ENCODE data around the gene GABRB3.

DNA sequence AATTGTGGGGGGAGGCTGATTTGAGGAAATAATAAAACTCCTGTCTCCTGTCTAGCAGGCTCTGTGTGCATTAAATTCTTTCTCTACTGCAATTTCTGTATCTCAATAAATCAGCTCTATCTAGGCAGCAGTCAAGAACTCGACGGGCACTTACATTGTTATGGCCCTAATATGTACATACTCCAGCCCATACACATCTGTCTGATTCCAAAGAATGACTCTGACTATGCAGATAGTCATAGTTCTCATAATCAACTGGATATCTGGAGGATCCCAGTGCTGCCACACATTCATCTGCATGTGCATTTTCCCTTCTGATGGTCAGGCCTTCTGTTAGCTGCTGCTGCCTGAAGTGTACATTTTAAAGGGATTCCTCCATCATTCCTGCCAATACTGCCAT, 114.6 kb downstream of the GABRB3 start:
- TF ChIP-seq POLR2A (IDR thresholded peaks at IDR 0.05; ENCODE audit: control extremely low read depth in 1 of 2, low read depth in 2 of 2, low read length in 2 of 2) (no peak), BCL11A (IDR thresholded peaks at IDR 0.05; ENCODE audit: low read depth in 2 of 2, low read length in 2 of 2) (no peak), CTCF (IDR thresholded peaks at IDR 0.05; ENCODE audit: control extremely low read depth in 1 of 3, insufficient read depth in 1 of 3, low read depth in 1 of 3, low read length in 3 of 3) (no peak), ATF2 (IDR thresholded peaks at IDR 0.05; ENCODE audit: low read length) (no peak), TEAD4 (IDR thresholded peaks at IDR 0.05; ENCODE audit: low read depth, low read length) (no peak), SIN3A (conservative IDR thresholded peaks at IDR 0.05 in 1 of 2, IDR thresholded peaks at IDR 0.05 in 1 of 2; ENCODE audit: low read depth in 1 of 2, low read length in 2 of 2) (no peak), BRCA1 (IDR thresholded peaks at IDR 0.05; ENCODE audit: low read depth, low read length) (no peak), EZH2 (IDR thresholded peaks at IDR 0.05; ENCODE audit: low read depth, low read length, severe bottlenecking) (no peak), SUZ12 (IDR thresholded peaks at IDR 0.05; ENCODE audit: low read length) (no peak), POU5F1 (IDR thresholded peaks at IDR 0.05; ENCODE audit: low read depth, low read length) (no peak), SP1 (IDR thresholded peaks at IDR 0.05; ENCODE audit: low read depth, low read length) (no peak), RFX5 (IDR thresholded peaks at IDR 0.05; ENCODE audit: borderline replicate concordance, low read depth, low read length) (no peak), YY1 (IDR thresholded peaks at IDR 0.05; ENCODE audit: low read depth, low read length) (no peak)

All from H1 (cell line).